ENCODE results near the gene JAKMIP3.

- TF ChIP-seq CTCF (IDR thresholded peaks at IDR 0.05) = no peak
- TF ChIP-seq POLR2A (IDR thresholded peaks at IDR 0.05) = no peak
Measured at GRCh38 chr10:132096863-132097478, 31.2 kb downstream of the JAKMIP3 start.
